Globus pallidus (tissue), 1 donor: ENCODE data around the gene PCSK5.
"Not testable (repeated sequence)": the region's sequence is repeated elsewhere in the genome, so short reads cannot be mapped to it uniquely, and the experiment has no call there.

Experiments used
- DNase-seq: peaks from one replicate; pipeline ENCODE4 v3.0.0-alpha.2; 2015; ENCODE audit warnings: low spot score

The PCSK5 gene

DNA sequence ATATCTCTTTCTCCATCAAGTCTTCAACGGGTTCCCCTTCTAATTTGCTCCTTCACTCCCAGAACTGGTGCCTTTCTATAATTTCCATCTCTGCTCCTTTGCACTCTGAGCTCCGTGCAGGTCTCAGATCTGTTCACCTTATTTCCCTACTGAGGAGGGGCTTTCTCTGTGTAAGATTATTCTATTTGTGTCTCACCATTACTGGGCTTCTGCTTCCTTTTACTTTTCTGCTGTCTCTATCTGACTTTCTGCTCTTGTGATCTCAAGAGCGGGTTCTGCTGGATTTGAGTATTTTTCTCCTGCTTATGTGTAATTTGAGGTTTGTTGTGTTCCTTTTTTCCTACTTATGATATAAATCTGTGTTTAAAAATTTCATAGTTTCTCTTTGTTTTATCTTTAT is 117.5 kb downstream of the PCSK5 start:
- DNase-seq: no peak

DNA sequence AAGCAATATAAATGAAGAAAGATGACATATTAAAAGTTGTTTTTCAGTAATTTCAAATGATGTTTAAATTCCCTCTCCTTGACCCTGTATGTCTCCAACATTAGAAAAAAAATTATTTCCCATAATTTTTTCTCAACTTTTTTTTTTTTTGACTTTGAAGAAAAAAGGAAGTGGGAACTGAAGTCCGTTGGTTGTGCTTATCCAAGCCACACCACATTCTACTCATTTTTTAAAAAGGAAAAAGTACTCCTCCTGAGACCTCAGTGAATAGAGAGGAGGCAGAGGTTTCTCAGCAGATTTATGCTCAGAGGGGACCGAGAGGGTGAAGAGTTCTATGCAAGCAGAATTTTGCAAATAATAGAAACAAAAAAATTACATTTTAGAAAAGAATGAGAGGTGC is 123.3 kb downstream of the PCSK5 start:
- no peak for DNase-seq

GRCh38 chr9:76018235-76018634 is 127.8 kb downstream of the PCSK5 start:
- DNase-seq: no peak

DNA sequence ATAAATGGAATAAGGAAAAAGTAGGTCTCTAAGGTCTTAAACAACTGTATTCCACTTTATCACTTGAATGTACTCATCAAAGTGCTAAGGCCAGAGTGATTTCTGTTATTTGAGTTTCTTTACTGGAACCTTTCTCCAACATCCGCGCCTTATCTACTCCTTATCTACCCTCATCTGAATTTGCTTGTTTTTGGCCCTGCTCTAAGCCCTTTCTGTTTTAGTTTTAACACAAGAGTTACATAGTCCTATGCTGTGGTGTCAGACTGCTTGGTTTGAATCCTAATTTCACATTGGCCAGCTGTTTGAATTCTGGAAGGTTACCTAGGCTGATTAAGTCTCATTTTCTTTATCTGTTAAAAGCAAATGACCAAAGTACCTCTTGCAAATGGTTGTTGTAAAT is 128.3 kb downstream of the PCSK5 start:
- DNase-seq: no peak

DNA sequence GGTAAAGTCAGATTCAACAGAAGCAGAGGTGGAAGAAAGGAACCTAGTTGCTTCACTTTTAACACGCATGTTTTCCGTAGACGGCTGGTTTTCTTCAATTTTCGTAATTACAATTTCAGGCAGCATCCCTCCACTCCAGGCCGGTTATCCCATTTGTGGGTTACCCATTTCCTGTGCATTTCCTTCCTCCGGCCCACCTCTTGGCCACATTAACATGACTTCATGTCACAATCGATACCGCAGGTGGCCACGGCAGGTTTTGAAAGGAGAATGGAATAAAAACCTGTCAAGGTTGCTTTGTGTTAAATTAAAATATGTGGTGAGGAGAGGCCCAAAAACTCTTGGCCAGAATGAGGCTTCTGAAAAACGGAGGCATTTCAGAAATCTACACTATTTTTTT is 130.2 kb downstream of the PCSK5 start:
- DNase-seq: no peak

DNA sequence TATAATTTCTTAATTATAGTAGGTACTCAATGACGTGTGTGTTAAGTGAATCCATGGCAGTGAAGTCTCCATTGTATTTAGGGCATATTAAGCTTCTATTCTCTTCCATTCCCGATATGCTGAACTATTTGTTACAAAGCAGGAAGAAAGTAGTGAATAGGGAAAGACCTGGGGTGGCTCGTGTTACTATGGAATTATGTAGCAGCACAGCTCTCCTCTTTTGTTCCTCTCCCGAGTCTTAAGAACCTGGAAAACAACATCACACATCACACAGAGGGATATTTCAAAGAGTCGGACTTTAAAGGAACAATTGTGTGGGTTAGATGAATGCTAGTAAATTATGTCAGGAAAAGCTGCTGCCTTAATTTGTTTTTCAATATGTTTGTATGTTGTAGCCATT is 131.8 kb downstream of the PCSK5 start:
- no peak for DNase-seq

- no peak for DNase-seq
These were observed 133.3 kb downstream of the PCSK5 start for GRCh38 chr9:76023715-76024195.

DNA sequence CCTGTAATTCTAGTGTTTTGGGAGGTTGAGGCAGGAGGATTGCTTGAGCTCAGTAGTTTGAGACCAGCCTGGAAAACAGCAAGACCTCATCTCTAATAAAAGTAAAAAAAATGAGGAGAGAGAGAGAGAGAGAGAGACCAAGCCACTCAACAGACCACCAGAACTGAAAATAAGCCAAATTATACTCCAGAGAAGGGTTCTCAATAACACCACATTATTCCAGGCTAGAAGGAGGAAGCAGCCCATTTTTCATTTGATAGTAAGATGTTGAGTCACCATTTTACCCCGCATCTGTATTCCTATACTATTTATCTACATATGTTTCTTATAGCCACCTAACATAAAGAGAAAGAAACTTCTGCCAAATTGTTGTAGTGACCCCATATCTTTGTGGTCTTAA is 134.8 kb downstream of the PCSK5 start:
- DNase-seq: no peak

- no peak for DNase-seq
These were observed 136.3 kb downstream of the PCSK5 start for GRCh38 chr9:76026796-76027195.

- no peak for DNase-seq
These were observed 136.9 kb downstream of the PCSK5 start for GRCh38 chr9:76027416-76027815.

DNA sequence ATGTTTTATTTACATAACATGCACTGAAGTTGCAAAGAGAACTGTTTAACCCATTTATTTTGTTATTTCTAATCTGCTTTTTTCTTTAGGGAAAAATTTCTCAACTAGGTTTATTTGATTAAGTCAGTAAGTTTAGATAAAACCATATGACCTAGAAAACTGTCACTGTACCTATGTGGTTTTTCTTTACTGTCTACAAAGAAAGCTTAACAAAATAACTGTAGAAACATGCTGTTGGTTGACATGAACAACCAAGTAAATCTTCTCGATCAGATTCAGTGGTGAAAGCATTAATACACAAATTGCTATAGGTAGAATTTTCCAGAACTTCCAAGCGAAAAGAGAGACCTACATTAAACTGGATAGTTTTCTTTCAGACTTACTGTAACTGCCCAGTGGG is 137.4 kb downstream of the PCSK5 start:
- DNase-seq: no peak

DNA sequence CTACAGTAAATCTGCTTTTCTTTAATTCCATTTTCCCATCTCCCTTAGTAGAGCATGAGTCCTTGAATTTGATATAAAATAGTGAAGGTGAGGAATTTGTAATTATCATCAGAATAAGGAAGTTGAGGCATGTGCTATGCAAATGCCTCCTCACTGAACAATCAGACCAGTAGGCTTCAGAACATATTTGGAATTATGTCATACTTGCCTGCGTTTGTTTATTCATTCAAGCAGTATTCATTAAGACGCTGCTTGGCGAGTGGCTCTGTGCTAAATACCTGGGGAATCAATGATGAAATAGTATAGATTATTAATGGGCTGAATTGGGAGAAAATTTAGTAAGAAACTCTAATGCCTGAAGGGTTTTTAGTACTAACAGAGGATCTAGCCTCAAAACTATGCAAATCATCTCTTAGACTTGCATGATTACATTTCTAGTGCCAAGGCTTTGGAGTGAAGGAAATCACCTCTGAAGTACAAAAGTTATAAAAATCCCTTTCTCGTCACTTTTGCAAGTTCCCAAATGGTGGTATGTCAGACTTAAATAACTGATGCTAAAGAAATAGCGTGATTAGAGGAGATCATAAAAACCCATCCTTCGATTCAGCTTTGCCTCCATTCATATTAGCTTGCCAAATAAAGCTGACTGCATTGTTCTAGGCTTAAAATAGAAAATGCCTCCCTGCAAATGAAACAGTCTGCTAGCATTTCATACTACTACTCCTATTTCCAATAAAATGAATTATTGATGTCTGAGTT is 141.7 kb downstream of the PCSK5 start:
- no peak for DNase-seq

- no peak for DNase-seq
These were observed 142.4 kb downstream of the PCSK5 start for GRCh38 chr9:76032797-76033373.

DNA sequence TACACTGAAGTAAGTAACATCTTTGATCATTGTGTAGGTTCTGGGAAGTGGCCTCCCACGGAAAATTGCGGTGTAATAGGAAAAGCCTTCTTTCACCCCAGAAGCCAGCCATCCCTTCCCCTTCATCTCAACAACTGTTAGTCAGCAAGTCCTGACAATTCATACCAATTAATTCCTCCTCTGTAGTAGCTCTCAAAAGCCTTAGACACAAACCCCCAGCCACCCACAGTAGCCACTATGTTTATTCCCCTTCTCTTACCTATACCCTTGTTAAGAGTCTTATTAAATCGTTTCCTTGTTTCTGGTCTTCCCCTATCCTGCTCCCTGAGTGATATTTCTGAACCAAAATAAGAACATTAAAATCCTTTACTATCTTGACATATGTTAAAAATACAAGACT is 143.6 kb downstream of the PCSK5 start:
- DNase-seq: no peak

GRCh38 chr9:76036762-76037161 is 146.3 kb downstream of the PCSK5 start:
- DNase-seq: no peak

- no peak for DNase-seq
These were observed 147.2 kb downstream of the PCSK5 start for GRCh38 chr9:76037587-76038225.

- no peak for DNase-seq
These were observed 148.0 kb downstream of the PCSK5 start for GRCh38 chr9:76038431-76038830.

DNA sequence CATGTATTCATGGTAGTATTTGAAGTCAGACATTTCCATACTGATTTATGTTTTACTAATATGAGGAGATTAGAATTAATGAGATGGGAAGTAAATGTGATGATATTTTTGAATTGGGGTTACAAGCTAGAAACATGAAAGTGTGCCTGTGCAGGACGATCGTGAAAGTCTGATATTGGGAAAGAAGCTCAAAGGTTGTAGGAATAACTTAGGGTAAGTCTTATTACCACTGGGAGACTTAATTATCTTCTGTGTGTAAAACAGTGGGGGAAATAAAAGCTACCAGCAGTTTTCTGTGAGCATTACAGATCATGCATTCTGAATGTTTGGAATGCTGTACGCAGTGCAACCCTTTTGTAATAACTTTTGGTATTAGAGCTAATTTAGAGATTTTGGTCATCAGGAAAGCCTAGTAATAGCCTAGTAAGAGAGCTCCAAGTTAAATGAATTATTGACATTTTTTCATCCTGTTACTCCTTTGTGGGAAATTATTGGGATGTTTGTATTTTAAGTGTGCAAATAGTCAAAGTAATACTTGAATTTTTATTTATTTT is 153.9 kb downstream of the PCSK5 start:
- no peak for DNase-seq

GRCh38 chr9:76045221-76045620 is 154.7 kb downstream of the PCSK5 start:
- no peak for DNase-seq

- no peak for DNase-seq
These were observed 158.9 kb downstream of the PCSK5 start for GRCh38 chr9:76049341-76049740.

DNA sequence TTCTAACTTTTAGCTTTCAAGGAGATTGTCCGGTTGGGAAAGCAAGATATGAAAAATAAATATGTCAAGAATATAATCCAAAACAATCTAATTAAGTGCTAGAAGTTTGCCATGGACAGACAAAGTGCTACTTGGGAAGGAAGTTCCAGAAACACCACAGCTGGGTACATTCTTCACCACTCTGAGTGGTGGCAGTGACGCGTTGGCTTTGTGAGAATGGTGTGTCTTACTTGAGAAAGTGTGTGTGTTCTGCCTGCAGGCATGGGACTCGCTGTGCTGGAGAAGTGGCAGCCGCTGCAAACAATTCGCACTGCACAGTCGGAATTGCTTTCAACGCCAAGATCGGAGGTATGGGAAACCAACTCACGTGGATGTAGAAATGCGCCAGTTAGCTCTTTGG is 177.2 kb downstream of the PCSK5 start:
- DNase-seq: no peak

- DNase-seq: no peak
These were observed 187.1 kb downstream of the PCSK5 start for GRCh38 chr9:76077537-76077936.

GRCh38 chr9:76081281-76081680 is 190.8 kb downstream of the PCSK5 start:
- not testable (repeated sequence) for DNase-seq
